ENCODE data around the gene METAP1D. TPM values are rescaled to one million over a fixed set of nuclear protein-coding genes. Genes with fewer than 3 reads are reported as not detected.
A peak's percentile ranks its signal among the peaks of the same experiment; 100 is the strongest.

METAP1D gene
- total and polyA plus RNA-seq, 5 donors: 3.0 to 5.4 (median 4.2) TPM

DNA sequence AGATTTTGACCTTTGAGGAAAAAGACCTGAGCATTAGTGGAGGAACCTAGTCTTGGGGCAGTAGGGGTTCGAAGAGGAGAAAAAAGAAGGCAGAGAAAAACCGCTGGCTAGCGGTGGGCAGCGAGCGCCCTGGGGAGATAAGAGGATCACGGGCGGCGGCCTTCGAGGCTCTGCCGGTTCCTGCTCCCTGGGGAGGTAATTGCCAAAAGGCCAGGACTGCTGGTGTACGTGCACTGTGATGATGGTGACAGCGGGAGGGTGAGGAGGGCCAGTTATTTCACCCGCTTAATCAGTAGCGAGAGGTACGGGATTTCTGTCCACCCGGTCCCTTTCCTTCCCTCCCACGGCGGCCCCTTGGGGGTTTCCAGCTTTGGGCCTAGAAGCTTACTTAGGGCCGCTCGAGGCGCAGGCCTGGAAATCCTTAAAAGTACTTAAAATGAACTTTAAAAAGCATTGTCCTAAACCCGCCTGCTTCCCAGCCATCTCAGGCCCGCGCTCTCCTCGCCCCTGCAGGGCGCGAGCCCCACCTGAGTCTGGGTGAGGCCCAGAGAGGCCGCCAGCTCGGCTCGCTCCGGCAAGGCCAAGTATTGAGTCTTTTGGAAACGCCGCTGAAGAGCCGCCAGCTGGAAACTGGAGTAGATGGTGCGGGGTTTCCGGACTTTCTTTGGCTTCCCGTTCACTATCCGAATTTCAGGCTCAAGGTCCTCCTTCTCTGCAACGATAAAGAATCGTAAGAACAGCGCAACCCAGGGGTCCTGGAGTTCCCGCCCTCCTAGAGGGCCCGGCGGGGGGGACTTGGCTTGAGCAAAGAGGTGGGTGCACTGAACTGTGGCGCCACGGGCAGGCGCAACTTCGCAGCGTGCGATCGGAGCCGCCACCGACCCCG is 101.4 kb downstream of the METAP1D start:
- H3K4me3 ChIP-seq (ENCODE audit: low read length): peak overlapping the region; percentile 1
- H3K27me3 ChIP-seq (ENCODE audit: control insufficient read depth, insufficient read depth): no peaks in the 10 kb centered on the region
- no peaks in the 10 kb centered on the region for H3K9me3 ChIP-seq (ENCODE audit: control insufficient read depth, low read length)
- intact Hi-C loops (cut with DNase I): loop anchor here in 3 of 4 donors (5.0 to 10.0 kb wide), 3 partner anchors 289 to 506 kb away; no protein-coding TSS in a partner anchor
- 6% methylated on average over 54 of the region's 54 CpGs for WGBS
- H3K4me1 ChIP-seq (ENCODE audit: control insufficient read depth, insufficient read depth, low read length): peaks cover 12% of the 10 kb centered on the region
- DNase-seq (peak in 1 of 3 donors; percentile 41), ATAC-seq (no peak)
- H3K27ac ChIP-seq (ENCODE audit: low read length): no peak overlapping the region

DNA sequence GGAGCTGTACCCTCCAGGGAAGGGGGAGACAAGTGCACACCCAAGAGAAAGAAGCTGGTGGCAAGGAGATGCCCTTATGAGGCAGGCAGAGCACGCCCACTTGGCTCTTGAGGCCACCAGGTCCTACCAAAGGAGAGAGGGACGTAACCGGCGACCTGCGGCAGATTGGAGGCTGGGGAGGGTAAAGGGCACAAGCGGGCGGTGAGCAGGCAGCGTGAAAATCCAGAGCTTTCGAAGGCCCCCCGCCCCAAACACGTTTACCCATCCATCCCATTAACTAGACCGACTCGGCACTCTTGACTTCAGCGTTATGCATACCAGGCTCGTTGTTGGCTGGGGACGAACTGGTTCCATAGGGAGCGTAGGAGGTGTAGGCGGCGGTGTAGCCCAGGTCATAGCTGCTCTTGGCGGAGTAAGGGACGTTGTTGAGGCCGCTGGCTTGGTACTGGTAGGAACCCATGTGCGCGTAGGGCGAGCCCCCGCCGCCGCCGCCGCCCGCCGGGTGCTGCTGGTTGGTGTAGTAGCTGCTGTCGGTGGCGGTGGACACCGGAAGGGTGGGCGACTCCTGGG is 102.2 kb downstream of the METAP1D start:
- peak in 1 of 2 donors; percentile 7 for ATAC-seq
- H3K9me3 ChIP-seq (ENCODE audit: control insufficient read depth, low read length): no peaks in the 10 kb centered on the region
- intact Hi-C loops (cut with DNase I): loop anchor here in 3 of 4 donors (5.0 to 10.0 kb wide), 3 partner anchors 290 to 507 kb away; no protein-coding TSS in a partner anchor
- H3K4me3 ChIP-seq (ENCODE audit: low read length): peak overlapping the region; percentile 53
- H3K27ac ChIP-seq (ENCODE audit: low read length): no peak overlapping the region
- peaks cover 12% of the 10 kb centered on the region for H3K4me1 ChIP-seq (ENCODE audit: control insufficient read depth, insufficient read depth, low read length)
- WGBS: 4% methylated on average over 36 of the region's 36 CpGs
- no peaks in the 10 kb centered on the region for H3K27me3 ChIP-seq (ENCODE audit: control insufficient read depth, insufficient read depth)
- peak in 1 of 3 donors; percentile 67 for DNase-seq

DNA sequence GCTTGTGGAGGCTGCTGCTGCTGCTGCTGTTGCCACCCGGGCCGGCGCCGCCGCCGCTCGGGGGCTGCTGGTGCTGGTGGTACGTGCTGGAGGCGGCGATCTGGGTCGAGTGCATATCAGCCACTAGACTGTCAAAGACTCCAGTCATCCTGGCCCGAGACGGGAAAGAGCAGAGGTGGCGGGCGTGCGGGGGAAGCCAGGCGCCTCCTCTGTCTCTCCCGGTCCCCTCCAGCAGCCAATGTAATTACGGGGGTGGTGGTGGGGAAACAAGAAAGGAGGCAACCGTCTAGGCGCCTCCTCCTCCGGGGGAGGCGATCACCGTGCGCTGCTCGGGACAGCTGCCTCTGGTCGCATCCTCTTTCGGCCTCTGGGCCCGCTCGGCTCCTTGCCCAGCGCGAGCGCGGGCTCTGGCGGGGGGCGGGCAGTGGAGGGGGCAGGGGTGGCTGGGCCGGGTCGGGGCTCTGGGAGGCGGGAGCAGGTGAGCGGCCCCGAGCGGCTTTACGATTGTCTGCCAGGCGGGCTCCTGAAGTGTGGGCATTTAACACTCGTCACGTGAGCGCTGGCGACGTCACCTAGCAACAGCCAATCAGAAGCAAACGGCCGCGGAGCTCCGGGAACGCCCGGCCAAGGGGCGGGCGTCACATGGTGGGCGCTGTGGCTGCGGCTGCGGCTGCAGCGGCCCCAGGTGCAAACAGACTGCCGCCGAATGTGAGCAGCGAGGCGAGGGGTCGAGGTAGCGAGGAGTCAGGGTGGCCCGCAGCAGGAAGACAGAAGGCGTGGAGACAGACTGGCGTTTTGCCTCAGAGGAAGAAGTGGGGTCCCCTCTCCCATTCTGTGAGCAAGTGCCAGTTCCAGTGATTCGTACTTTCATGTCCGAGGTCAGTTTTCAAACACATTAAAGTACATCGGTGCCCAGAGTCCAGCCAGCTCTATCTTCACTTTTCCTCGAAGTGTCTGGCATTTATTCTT is 102.9 kb downstream of the METAP1D start, which contains the start of gene DLX2:
Gene DLX2 (minus strand): TSS at position 510 of the 969 bp plus-strand sequence. CDS start 362 bp downstream, at position 148.
- Histone ChIP-seq H3K9me3 (ENCODE audit: control insufficient read depth, low read length) (no peaks in the 10 kb centered on the region), H3K27me3 (ENCODE audit: control insufficient read depth, insufficient read depth) (no peaks in the 10 kb centered on the region), H3K4me1 (ENCODE audit: control insufficient read depth, insufficient read depth, low read length) (peaks cover 12% of the 10 kb centered on the region), H3K4me3 (ENCODE audit: low read length) (peak within 1 kb of the TSS; percentile 53), H3K27ac (ENCODE audit: low read length) (no peak within 1 kb of the TSS)
- intact Hi-C loops (cut with DNase I): loop anchor here in 3 of 4 donors (5.0 to 10.0 kb wide), 3 partner anchors 290 to 508 kb away; no protein-coding TSS in a partner anchor
- peak; percentile 75 to 90 (median 84) for DNase-seq
- peak; percentile 64 to 75 for ATAC-seq
- 1% methylated on average over 74 of the region's 74 CpGs for WGBS

DNA sequence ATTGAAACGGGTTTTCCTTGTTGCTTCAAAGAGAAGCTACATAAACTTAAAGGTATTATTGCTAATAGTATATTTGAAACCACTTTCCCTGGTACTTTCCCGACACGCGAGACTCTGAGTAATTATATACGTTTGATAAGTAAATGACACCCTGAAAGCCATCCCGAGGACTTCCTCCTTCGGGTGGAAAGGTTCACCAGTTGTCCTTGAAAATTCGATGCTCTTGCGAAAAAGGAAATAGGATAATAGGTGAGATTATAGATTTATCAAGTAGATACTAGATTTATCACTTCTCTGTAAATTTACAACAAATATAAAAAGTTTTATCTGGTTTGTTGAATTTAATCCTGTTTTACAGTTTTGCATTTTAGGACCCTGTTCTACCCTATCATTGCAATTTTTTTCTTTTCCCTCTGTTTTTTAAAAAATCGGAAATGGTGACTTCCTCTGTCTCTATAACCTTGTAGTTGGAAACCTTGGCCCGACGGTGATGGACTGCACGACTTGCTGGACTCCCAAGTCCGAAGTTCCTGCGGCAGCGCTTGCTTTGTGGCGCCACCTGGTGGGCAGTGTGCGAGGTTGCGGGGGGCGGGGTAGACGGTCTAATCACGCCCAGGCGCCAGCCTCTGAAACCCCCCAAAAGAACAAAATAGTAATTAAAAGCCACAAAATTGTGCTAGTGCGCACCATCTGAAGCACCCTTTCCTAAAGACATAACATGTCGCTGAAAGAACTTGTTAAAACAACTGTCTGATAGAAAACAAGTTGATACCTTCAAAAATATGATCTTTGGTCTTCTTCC is 103.9 kb downstream of the METAP1D start:
- H3K27ac ChIP-seq (ENCODE audit: low read length): no peak overlapping the region
- 5% methylated on average over 25 of the region's 25 CpGs for WGBS
- peaks cover 10% of the 10 kb centered on the region for H3K4me1 ChIP-seq (ENCODE audit: control insufficient read depth, insufficient read depth, low read length)
- H3K9me3 ChIP-seq (ENCODE audit: control insufficient read depth, low read length): no peaks in the 10 kb centered on the region
- no peaks in the 10 kb centered on the region for H3K27me3 ChIP-seq (ENCODE audit: control insufficient read depth, insufficient read depth)
- intact Hi-C loops (cut with DNase I): loop anchor here in 3 of 4 donors (5.0 to 10.0 kb wide), 3 partner anchors 291 to 509 kb away; no protein-coding TSS in a partner anchor
- DNase-seq: peak; percentile 81 to 89 (median 85)
- H3K4me3 ChIP-seq (ENCODE audit: low read length): peak overlapping the region; percentile 53
- ATAC-seq: peak; percentile 56 to 75

DNA sequence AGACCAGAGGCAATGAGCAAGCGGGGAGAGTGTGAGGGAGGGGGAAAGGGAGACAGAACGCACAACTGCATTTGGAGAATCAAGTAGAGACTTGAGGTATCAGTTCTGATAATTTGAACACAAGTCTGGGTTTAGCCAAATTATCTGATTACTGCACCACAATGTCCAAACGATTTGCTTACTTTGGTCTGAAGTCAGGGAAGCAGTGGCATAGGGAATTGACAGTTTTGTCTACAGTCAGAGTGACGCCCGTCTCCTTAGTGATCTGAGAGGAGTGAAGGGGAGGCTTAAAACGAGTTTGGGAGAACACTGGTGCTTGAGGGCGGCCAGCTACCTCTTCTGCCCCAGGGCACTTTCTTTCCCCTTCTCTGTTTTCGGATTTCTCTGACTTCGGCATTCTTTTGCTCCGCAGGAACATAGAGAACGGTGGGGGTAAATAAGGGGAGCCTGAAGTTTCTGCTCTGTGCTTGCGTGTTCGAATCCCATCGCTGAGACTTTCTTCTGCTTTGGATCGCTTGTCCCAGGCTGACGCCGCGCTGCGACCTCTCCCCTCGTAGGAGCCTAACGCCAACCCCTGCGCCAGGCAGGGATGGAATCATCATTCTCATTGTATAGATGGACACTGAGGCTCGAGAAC is 105.8 kb downstream of the METAP1D start:
- 8% methylated on average over 23 of the region's 23 CpGs for WGBS

DNA sequence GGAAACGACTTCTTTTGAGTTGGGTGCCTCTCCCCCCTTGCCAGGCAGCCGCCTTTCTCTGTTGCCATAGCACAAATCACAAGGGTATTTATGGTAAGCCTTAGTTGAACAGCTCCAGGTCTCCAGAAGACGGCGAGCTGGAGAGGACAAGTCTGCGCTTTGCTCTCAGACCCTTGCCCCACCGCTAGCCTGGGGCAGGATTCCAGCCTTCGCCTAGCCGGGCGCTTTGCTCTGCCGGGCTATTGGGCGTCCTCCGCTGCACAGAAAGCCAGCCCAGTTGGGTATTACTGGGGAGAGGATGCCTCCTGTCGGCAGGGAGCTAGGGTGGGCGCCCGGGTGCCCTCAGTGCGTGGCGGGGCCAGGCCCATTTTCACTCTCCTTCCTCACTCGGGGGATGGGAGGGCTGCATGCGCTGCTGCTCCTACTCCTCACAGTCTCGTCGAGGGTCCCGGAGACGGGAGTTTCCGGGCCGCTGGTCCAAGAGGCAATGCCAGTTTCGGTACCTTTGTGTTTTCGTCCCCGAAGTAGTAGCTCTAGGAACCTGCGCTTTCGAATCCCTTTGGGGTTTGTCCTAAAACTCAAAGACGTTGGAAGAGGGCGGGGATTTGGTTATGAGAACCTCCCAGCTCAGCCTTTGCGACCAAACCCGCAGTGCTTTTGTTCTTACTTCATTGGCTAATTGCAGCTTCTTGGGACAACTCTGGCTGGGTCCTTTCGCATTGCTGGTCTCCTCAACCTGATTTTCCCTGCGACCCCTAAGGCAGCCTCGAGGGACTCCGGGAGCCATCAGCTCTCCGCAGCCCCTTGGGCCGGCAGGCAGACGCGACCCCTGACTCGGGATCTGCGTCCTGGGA is 106.6 kb downstream of the METAP1D start:
- H3K4me3 ChIP-seq (ENCODE audit: low read length): no peak overlapping the region
- intact Hi-C loops (cut with DNase I): loop anchor here in 3 of 4 donors (10.0 kb wide), 2 partner anchors 402 to 512 kb away; no protein-coding TSS in a partner anchor
- DNase-seq (peak in 2 of 3 donors; percentile 20 to 64), ATAC-seq (no peak)
- no peak overlapping the region for H3K27ac ChIP-seq (ENCODE audit: low read length)
- no peaks in the 10 kb centered on the region for H3K27me3 ChIP-seq (ENCODE audit: control insufficient read depth, insufficient read depth)
- H3K4me1 ChIP-seq (ENCODE audit: control insufficient read depth, insufficient read depth, low read length): peaks cover 8% of the 10 kb centered on the region
- 4% methylated on average over 44 of the region's 44 CpGs for WGBS
- no peaks in the 10 kb centered on the region for H3K9me3 ChIP-seq (ENCODE audit: control insufficient read depth, low read length)

More for the DNA sequence above, 105.8 kb downstream of the METAP1D start:
- Histone ChIP-seq H3K9me3 (ENCODE audit: control insufficient read depth, low read length) (no peaks in the 10 kb centered on the region), H3K4me1 (ENCODE audit: control insufficient read depth, insufficient read depth, low read length) (peaks cover 8% of the 10 kb centered on the region), H3K27ac (ENCODE audit: low read length) (no peak overlapping the region), H3K27me3 (ENCODE audit: control insufficient read depth, insufficient read depth) (no peaks in the 10 kb centered on the region), H3K4me3 (ENCODE audit: low read length) (no peak overlapping the region)
- DNase-seq (no peak), ATAC-seq (no peak)
- intact Hi-C loops (cut with DNase I): loop anchor here in 3 of 4 donors (10.0 kb wide), 2 partner anchors 401 to 511 kb away; no protein-coding TSS in a partner anchor

DNA sequence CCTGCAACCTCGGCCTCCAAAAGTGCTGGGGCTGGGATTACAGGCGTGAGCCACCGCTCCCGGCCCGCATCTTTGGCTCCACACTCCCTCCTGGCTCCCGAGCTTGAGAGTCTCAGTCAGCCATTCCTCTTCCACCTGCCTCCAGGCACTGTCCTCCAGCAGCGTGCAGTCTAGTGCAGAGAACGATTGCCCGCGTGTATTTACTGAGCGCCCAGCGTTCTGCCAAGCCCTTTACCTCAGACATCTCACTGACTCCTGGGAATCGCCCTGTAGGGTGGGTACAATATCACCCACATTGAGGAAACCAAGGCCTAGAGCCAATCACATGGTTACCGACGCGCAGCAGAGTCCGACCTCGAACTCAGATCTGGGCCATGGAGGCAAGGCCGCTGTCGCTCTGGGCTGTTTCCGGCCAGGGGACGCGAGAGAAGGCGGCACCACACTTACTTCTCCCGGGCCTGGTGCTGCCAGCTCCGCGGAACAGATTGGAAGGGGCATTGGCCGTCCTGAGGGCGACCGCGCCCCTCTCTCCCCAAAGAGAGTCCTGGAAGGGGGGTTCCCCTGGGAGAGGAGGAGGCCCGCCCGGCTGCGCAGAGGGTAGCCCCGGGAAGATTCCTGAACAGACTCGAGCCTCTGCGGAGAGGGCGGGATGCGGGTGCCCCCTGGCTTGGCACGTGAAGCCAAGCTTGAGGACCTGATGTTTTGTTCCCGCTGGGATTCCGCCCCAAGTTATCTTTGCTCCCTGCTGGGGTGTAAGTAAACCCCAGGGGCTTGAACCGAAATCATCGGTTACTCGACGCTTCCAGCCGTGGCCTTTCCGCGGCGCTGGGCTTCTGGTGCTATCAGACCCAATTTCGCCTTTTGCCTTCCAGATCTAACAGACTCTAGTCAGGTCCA is 108.2 kb downstream of the METAP1D start:
- Histone ChIP-seq H3K9me3 (ENCODE audit: control insufficient read depth, low read length) (no peaks in the 10 kb centered on the region), H3K27me3 (ENCODE audit: control insufficient read depth, insufficient read depth) (no peaks in the 10 kb centered on the region), H3K27ac (ENCODE audit: low read length) (no peak overlapping the region), H3K4me1 (ENCODE audit: control insufficient read depth, insufficient read depth, low read length) (peaks cover 1% of the 10 kb centered on the region), H3K4me3 (ENCODE audit: low read length) (no peak overlapping the region)
- peak in 1 of 3 donors; percentile 34 for DNase-seq
- WGBS: 13% methylated on average over 51 of the region's 51 CpGs
- intact Hi-C loops (cut with DNase I): loop anchor here in 3 of 4 donors (10.0 kb wide), 2 partner anchors 403 to 513 kb away; no protein-coding TSS in a partner anchor
- peak in 1 of 2 donors; percentile 24 for ATAC-seq

DNA sequence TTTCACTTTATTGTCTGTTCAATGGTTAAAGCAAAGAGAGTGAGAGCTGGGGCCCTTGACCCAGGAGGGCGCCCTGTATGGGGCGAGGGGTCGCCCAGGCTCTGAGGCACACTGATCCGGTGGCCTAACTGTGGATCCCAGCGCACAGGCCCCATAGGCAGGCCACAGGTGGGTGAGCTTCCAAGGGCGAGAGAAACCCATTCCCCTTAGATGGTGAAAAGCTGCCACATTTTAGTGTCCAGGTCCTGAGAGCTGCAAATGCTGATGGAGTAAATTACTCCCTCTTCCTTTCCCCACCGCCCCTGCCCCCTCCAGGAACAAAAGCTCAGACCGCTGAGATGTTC is 108.8 kb downstream of the METAP1D start:
- Histone ChIP-seq H3K27me3 (ENCODE audit: control insufficient read depth, insufficient read depth) (no peaks in the 10 kb centered on the region), H3K27ac (ENCODE audit: low read length) (no peak overlapping the region), H3K9me3 (ENCODE audit: control insufficient read depth, low read length) (no peaks in the 10 kb centered on the region), H3K4me1 (ENCODE audit: control insufficient read depth, insufficient read depth, low read length) (no peaks in the 10 kb centered on the region), H3K4me3 (ENCODE audit: low read length) (no peak overlapping the region)
- WGBS: 26% methylated on average over 8 of the region's 8 CpGs
- DNase-seq (no peak), ATAC-seq (no peak)
- intact Hi-C loops (cut with DNase I): loop anchor here in 3 of 4 donors (10.0 kb wide), 2 partner anchors 404 to 514 kb away; no protein-coding TSS in a partner anchor
